SH-SY5Y (cell line): Measurements from ENCODE around the gene KCNK15.

ENCODE experiments used
- GATA2 ChIP-seq: IDR thresholded peaks from 2 replicates; pipeline ENCODE4 v1.6.1; 2011; ENCODE audit warnings: mild to moderate bottlenecking, low read depth, low read length
- GATA3 ChIP-seq: IDR thresholded peaks from 2 replicates; pipeline ENCODE4 v1.6.1; 2011; ENCODE audit warnings: low read depth, mild to moderate bottlenecking, low read length, moderate library complexity

- TF ChIP-seq GATA2 = no peak
- no peak for TF ChIP-seq GATA3
Measured at GRCh38 chr20:44790638-44791393, 45.2 kb downstream of the KCNK15 start.
